Activated CD4-positive, alpha-beta T cell treated with anti-CD3 and anti-CD28 coated beads for 24 hours (primary cell): Measurements from ENCODE around the gene TNFRSF12A.

ENCODE experiments used
- DNase-seq, 2 donors: peaks; one replicate each; pipeline ENCODE4 v3.0.0-alpha.2; 2020; ENCODE audit warnings: low read depth in 2 of 2

Gene TNFRSF12A

GRCh38 chr16:3012246-3012645 is 7.9 kb upstream of the TNFRSF12A start:
- no peak for DNase-seq

- no peak for DNase-seq
These were observed 7.2 kb upstream of the TNFRSF12A start, which contains the start of gene CLDN9 for GRCh38 chr16:3012828-3013420. CLDN9 (plus strand) TSS chr16:3012923; CDS start chr16:3013363, 440 bp downstream.

GRCh38 chr16:3013491-3013951 is 6.6 kb upstream of the TNFRSF12A start:
- no peak for DNase-seq

GRCh38 chr16:3013998-3014690 is 6.0 kb upstream of the TNFRSF12A start:
- no peak for DNase-seq

GRCh38 chr16:3014971-3015370 is 5.2 kb upstream of the TNFRSF12A start:
- no peak for DNase-seq

- DNase-seq = no peak
These were observed 4.2 kb upstream of the TNFRSF12A start for GRCh38 chr16:3015865-3016521.

- no peak for DNase-seq
These were observed 2.8 kb upstream of the TNFRSF12A start for GRCh38 chr16:3017344-3017743.

GRCh38 chr16:3017794-3018506 is 2.2 kb upstream of the TNFRSF12A start, which contains the start of gene CLDN6:
CLDN6 (minus strand) TSS chr16:3018183; CDS start chr16:3016021, 2,162 bp downstream.
- no peak for DNase-seq

- DNase-seq = no peak
These were observed 448 bp upstream of the TNFRSF12A start for GRCh38 chr16:3019594-3020246.

GRCh38 chr16:3020604-3021448 is 658 bp downstream of the TNFRSF12A start:
- DNase-seq = no peak

- DNase-seq = peak; percentile 79 to 87
These were observed 1.5 kb downstream of the TNFRSF12A start for GRCh38 chr16:3021449-3022207.

- peak; percentile 85 to 91 for DNase-seq
These were observed 2.1 kb downstream of the TNFRSF12A start for GRCh38 chr16:3022208-3022683.

GRCh38 chr16:3022684-3023414 is 2.7 kb downstream of the TNFRSF12A start:
- no peak for DNase-seq

GRCh38 chr16:3023415-3023668 is 3.2 kb downstream of the TNFRSF12A start:
- no peak for DNase-seq

- DNase-seq = peak; percentile 90 to 93
These were observed 3.7 kb downstream of the TNFRSF12A start, which contains the start of the genes HCFC1R1 and THOC6 for GRCh38 chr16:3023669-3024478. HCFC1R1 (minus strand) TSS chr16:3023942; CDS start chr16:3023941, 1 bp downstream. THOC6 (plus strand) TSS chr16:3024035; CDS start chr16:3024327, 292 bp downstream.

- DNase-seq = no peak
These were observed 5.1 kb downstream of the TNFRSF12A start for GRCh38 chr16:3025032-3026002.

GRCh38 chr16:3026003-3026378 is 5.8 kb downstream of the TNFRSF12A start:
- no peak for DNase-seq
